Measurements from ENCODE around the gene PDZD4.

PDZD4 gene

DNA sequence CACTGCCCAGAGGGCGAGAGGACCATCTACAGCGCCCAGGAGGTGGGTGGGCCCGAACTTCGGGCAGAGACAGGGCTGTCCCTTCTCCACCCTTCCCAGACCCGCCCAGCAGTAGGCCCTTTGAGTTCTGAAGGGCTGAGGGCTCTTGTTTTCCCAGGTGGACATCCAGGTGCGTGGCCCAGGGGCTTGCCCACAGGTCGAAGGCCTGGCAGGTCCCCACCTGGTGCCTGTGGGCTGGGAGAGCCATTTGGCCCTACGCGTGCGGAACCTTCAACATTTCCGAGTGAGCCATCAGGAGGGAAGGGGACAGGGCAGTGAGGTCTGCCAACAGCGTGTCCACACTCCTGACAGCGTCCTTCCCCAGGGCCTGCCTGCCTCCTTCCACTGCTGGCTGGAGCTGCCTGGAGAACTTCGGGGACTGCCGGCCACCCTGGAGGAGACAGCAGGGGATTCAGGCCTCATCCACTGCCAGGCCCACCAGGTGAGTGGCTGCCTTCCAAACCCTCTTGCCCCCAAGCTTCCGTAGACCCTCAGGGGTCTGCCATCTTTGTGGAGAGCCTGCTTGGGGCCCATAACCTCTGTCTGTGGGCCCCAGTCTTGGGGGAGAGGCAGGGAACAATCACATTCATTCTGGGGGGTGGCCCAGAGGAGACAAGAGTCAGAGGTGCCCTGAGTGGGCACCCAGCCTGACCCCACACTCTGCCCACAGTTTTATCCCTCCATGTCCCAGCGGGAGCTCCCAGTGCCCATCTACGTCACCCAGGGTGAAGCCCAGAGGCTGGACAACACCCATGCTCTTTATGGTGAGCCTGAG is 59.5 kb downstream of the PDZD4 start:
- DNase-seq = no peak

- DNase-seq = no peak
Measured at GRCh38 chrX:153769865-153770600, 60.3 kb downstream of the PDZD4 start.

GRCh38 chrX:153769158-153769864 is 61.0 kb downstream of the PDZD4 start:
- no peak for DNase-seq

DNA sequence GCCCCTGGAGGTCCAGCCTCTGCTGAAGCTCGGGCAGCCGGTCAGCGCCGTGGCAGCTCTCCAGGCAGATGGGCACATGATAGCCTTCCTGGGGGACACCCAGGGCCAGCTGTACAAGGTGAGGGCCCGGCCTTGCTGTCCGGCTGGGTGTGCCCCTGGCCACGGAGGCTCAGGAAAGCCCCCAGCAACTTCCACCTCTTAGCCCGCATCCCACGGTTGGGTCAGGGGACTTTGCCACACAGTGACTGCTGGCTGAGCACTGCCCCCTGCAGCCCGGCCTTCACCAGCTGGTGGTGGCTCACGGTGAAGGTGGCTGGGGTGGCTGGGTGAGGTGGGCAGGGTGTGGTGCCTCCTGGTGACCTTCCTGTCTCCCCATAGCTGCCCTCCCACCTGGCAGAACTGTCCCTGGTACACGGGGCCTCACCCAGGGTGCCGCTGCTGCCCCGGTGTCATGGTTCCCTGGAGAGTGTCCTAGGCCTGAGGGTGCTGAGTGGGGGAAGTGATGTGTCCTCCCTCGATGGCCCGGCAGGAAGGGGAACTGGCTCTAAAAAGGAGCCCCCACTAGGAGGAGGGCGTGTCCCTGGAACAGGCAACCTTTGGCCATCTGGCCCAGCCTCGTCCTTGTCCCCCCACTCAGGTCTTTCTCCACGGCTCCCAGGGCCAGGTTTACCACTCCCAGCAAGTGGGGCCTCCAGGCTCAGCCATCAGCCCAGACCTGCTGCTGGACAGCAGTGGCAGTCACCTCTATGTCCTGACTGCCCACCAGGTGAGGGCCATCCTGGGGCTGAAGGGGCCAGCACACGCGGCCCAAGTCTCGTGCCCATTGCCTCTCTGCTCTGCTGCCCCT is 61.8 kb downstream of the PDZD4 start:
- no peak for DNase-seq

- no peak for DNase-seq
Measured at GRCh38 chrX:153767674-153768055, 62.7 kb downstream of the PDZD4 start.

- DNase-seq = no peak
Measured at GRCh38 chrX:153766871-153767673, 63.3 kb downstream of the PDZD4 start.

GRCh38 chrX:153766098-153766817 is 64.1 kb downstream of the PDZD4 start:
- DNase-seq = no peak

DNA sequence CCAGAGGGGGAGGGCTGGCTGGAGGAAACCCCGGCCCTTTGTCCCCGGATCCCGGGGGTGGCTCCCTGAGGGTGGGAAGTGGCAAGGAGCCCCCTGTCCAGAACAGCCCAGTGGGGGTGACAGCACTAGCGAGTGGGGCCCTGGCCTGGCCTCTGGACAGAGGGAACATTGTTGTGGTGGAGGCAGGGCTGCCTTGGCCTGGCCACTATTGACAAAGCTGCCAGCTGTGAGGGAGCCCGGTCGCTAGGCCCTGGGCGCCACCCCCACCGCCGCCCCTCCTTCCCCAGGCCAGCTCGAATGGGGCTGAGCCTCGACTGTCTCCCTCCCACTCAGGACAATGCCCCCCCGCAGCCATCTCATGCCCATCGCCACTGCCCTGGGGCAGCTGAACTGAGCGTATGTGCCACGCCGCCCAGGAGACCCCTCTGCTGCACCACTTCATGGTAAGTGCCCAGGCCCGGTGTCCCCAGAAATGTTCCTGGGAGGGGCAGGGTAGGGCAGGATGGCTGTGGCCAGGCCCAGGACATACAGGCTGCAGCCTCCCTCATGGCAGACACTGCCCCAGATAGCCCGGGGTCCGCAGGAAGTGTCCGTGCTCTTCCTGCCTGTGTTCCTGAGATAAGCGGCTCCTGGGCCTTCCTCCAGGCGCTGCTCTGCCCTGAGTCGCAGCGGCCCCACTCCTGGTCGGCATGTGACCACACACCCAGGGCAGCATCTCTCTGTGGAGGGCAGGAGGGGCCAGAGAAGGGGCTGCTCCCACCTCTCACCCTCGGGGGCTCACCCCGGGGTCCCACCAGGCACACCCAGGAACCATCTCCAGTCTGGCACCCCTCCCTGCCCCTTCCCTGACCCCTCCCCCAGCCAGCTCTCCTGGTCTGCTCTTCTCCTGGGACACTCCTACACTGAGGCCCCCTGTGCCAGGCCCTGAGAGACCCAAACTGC is 64.9 kb downstream of the PDZD4 start:
- no peak for DNase-seq

DNA sequence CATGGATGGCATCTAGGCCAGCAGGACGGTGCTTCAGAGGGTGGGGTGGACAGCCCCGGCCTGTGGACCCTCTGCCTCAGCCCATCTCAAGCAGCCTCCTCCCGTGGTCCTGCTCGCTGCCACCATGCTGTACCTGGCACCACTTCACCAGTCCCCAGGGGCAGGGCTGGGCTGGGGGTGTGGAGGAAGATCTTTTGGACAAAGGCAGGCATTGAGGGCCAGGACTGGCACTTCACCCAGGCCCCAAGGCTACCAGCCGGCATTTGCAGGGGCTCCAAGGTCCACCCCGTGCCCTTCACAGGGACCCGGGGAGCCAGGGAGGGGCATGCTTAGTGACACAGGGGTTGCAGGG is 65.6 kb downstream of the PDZD4 start:
- DNase-seq = no peak

DNA sequence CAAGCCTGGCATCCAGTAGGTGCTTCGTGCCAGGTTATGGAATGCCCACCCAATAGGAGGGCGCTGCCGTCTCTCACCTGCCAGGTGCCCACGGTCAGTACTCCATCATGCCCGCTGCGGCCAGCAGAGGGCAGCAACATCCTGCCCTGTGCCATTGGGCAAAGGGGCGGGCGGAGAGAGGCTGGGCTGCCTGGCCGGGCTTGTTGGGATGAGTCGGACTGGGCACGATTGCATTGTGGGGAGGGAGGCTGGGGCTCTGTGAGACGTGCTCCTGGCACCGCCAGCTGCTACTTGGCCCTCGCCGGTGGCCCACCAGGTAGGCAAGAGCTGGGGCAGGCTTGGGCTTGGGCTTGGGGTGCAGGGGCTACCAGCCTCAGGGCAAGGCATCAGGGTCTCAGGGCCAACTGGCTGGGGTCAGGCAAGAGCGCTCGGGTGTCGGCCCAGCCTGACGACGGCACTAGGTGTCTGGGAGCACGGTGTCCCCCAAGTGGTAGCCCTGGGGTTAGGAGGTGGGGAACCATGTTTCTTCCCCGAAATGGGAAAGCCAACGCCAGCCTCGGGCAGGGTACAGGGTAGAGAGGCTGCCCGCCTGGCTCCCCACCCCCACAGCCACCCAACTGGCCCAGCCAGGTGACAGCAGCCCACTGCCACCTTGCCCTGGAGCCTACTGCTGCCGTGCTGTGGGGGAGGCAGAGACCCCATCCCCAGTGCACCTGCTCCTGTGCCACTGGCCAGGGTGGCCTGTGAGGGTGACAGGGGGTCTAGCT is 66.2 kb downstream of the PDZD4 start, which contains the start of gene PLXNB3:
TSS of gene PLXNB3 (plus strand) at position 261 of the 767 bp plus-strand sequence. CDS start 1,287 bp downstream, outside the sequence.
- DNase-seq = peak; percentile 31

GRCh38 chrX:153763298-153763932 is 66.9 kb downstream of the PDZD4 start:
- no peak for DNase-seq

- no peak for DNase-seq
Measured at GRCh38 chrX:153762626-153763173, 67.6 kb downstream of the PDZD4 start.

GRCh38 chrX:153761863-153762262 is 68.5 kb downstream of the PDZD4 start:
- no peak for DNase-seq

GRCh38 chrX:153755136-153755535 is 75.2 kb downstream of the PDZD4 start:
- DNase-seq = no peak

Measured in NCI-H1417 treated with DMSO at 0.1 percent for 48 hours (cell line).